ENCODE results near the gene KPNA5. TPM values are rescaled to one million over a fixed set of nuclear protein-coding genes. Genes with fewer than 3 reads are reported as not detected.

KPNA5 gene
- total and polyA plus RNA-seq, 7 donors = 0.60 to 22.4 (median 13.0) TPM

DNA sequence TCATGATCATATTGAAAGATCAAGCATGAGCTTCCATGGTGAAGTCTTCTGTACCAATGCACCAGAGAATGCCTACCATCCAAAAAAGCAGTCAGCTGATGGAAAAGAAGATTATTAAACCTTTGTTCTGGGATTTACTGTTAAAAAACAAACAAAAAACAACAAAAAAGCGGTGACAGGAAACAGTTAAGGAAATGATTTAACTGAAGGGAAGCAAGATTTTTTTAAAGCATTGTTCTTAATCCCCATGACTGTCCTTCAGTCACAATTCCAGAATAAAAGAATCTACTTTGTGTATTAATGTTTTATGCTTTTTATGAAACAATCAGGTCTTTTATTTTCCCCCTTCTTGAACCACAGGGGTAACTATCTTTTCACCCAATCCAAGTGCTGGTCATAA lies 60.6 kb downstream of the KPNA5 start:
- no peak for DNase-seq
- intact Hi-C loops (cut with DNase I) = no loop called here
- TF ChIP-seq POLR2A (IDR thresholded peaks at IDR 0.05) = no peak
- no peak for TF ChIP-seq EP300 (IDR thresholded peaks at IDR 0.05)
- TF ChIP-seq, protein P1, sequence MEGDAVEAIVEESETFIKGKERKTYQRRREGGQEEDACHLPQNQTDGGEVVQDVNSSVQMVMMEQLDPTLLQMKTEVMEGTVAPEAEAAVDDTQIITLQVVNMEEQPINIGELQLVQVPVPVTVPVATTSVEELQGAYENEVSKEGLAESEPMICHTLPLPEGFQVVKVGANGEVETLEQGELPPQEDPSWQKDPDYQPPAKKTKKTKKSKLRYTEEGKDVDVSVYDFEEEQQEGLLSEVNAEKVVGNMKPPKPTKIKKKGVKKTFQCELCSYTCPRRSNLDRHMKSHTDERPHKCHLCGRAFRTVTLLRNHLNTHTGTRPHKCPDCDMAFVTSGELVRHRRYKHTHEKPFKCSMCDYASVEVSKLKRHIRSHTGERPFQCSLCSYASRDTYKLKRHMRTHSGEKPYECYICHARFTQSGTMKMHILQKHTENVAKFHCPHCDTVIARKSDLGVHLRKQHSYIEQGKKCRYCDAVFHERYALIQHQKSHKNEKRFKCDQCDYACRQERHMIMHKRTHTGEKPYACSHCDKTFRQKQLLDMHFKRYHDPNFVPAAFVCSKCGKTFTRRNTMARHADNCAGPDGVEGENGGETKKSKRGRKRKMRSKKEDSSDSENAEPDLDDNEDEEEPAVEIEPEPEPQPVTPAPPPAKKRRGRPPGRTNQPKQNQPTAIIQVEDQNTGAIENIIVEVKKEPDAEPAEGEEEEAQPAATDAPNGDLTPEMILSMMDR (IDR thresholded peaks at IDR 0.05) = no peak
- no peak for TF ChIP-seq POLR2AphosphoS5 (IDR thresholded peaks at IDR 0.05)
- Histone ChIP-seq H3K9me3 (peaks cover 0 to 3% (median 1%) of the 10 kb centered on the region in 4 donors), H3K4me3 (no peak overlapping the region), H3K36me3 (no peaks in the 10 kb centered on the region), H3K27ac (no peak overlapping the region), H3K4me1 (no peaks in the 10 kb centered on the region), H3K27me3 (no peaks in the 10 kb centered on the region)
- 51 to 59% methylated on average over 1 of the region's 1 CpG for WGBS, 2 donors

- no peaks in the 10 kb centered on the region for H3K27me3 ChIP-seq
- H3K27ac ChIP-seq = no peak overlapping the region
- peaks cover 0 to 3% (median 1%) of the 10 kb centered on the region in 4 donors for H3K9me3 ChIP-seq
- DNase-seq = no peak
- no peaks in the 10 kb centered on the region for H3K36me3 ChIP-seq
- no peak for TF ChIP-seq EP300 (IDR thresholded peaks at IDR 0.05)
- TF ChIP-seq, protein P1 (IDR thresholded peaks at IDR 0.05) = no peak
- TF ChIP-seq POLR2AphosphoS5 (IDR thresholded peaks at IDR 0.05) = no peak
- intact Hi-C loops (cut with DNase I) = no loop called here
- H3K4me3 ChIP-seq = no peak overlapping the region
- 84 to 85% methylated on average over 5 of the region's 5 CpGs for WGBS, 2 donors
- H3K4me1 ChIP-seq = no peaks in the 10 kb centered on the region
Observed at GRCh38 chr6:116745176-116745575, 64.2 kb downstream of the KPNA5 start.

DNA sequence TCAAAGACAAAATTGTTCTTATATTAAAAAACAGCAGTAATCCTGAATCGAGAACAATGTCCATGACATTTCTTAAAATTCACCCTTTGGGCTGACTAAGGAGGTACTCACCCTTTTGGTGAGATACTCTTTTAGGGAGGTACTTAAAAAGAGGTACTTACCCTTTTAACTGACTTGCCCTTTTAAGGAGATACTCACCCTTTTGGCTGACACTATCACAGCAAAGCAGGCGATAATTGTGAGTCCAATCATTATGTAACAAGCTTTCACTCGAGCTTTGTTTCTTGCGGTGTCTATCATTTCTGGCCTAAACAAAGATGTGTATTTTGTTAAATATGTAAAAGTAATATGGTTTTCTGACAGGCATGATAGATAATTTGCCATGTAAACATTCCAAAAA lies 80.8 kb downstream of the KPNA5 start:
- TF ChIP-seq EP300 (IDR thresholded peaks at IDR 0.05) (no peak), POLR2A (IDR thresholded peaks at IDR 0.05) (no peak), POLR2AphosphoS5 (IDR thresholded peaks at IDR 0.05) (no peak)
- TF ChIP-seq, protein P1 (IDR thresholded peaks at IDR 0.05) = no peak
- Histone ChIP-seq H3K9me3 (no peaks in the 10 kb centered on the region), H3K36me3 (no peaks in the 10 kb centered on the region), H3K27me3 (peaks cover 8 to 29% (median 17%) of the 10 kb centered on the region in 3 donors), H3K27ac (no peak overlapping the region), H3K4me3 (no peak overlapping the region), H3K4me1 (peaks cover 0 to 16% (median 12%) of the 10 kb centered on the region in 4 donors)
- 74 to 82% methylated on average over 4 of the region's 4 CpGs for WGBS, 2 donors
- DNase-seq = no peak
- intact Hi-C loops (cut with DNase I) = no loop called here

DNA sequence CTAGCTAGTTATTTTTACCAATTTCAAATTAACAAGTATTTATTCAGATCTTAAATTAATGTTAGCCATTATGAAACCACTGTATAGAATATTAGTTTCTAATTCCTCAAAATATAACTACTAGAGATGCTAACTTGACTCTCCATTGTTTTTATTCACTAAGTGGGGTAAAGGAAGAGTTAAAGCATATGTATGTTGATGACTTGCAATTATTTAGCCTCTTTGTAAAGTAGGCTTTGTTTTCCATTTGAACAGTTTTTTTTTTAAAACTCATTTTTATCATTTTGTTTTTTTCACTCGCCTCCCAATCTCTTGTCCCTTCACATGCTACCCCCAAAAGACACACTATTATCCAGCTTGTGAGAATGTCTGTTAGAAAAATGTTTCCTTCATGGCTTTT lies 81.2 kb downstream of the KPNA5 start:
- TF ChIP-seq POLR2AphosphoS5 (IDR thresholded peaks at IDR 0.05) (no peak), EP300 (IDR thresholded peaks at IDR 0.05) (no peak), POLR2A (IDR thresholded peaks at IDR 0.05) (no peak)
- TF ChIP-seq, protein P1 (IDR thresholded peaks at IDR 0.05) = no peak
- H3K4me1 ChIP-seq = peaks cover 0 to 16% (median 12%) of the 10 kb centered on the region in 4 donors
- H3K4me3 ChIP-seq = no peak overlapping the region
- no peaks in the 10 kb centered on the region for H3K36me3 ChIP-seq
- intact Hi-C loops (cut with DNase I) = no loop called here
- no peaks in the 10 kb centered on the region for H3K9me3 ChIP-seq
- 91 to 93% methylated on average over 1 of the region's 1 CpG for WGBS, 2 donors
- no peak for DNase-seq
- H3K27me3 ChIP-seq = peaks cover 8 to 30% (median 17%) of the 10 kb centered on the region in 3 donors
- no peak overlapping the region for H3K27ac ChIP-seq

DNA sequence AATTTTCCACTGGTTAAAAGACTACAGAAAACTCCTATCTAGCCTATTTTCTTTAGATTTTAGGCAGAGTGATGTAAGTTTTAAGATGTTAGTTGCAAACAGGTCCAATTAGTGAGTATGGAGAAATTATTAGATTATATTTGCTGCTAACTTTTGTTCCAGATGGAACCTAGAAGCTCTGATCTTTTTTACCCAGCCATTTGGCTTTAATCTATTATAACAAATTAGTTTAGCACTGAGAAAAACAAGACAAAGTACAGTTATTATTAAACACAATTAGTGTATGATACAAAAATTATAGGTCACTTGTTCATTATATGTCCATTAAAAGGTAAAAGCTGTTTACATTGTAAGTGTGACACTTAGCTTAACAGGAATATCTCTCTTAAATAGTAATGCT lies 82.0 kb downstream of the KPNA5 start:
- no peak for TF ChIP-seq POLR2AphosphoS5 (IDR thresholded peaks at IDR 0.05)
- no peak for TF ChIP-seq EP300 (IDR thresholded peaks at IDR 0.05)
- TF ChIP-seq, protein P1 (IDR thresholded peaks at IDR 0.05) = no peak
- TF ChIP-seq POLR2A (IDR thresholded peaks at IDR 0.05) = no peak
- no peak for DNase-seq
- Histone ChIP-seq H3K27me3 (peaks cover 11 to 30% (median 17%) of the 10 kb centered on the region in 3 donors), H3K27ac (no peak overlapping the region), H3K4me1 (peaks cover 0 to 16% (median 12%) of the 10 kb centered on the region in 4 donors), H3K36me3 (no peaks in the 10 kb centered on the region), H3K4me3 (no peak overlapping the region), H3K9me3 (no peaks in the 10 kb centered on the region)
- intact Hi-C loops (cut with DNase I) = no loop called here
